Spleen (tissue), 7 donors: ENCODE data around the gene CSMD2.

Experiments
- POLR2A ChIP-seq, 3 donors: fragments of 450-650 bp; IDR thresholded peaks; one replicate each; pipeline ENCODE4 v1.5.1; 2017; ENCODE audit warnings: antibody characterized with exemption in 3 of 3, mild to moderate bottlenecking in 1 of 3
- POLR2AphosphoS5 ChIP-seq, 3 donors: sonication (generic); formaldehyde crosslinking; IDR thresholded peaks; one replicate each; pipeline ENCODE4 v1.5.1; 2017; ENCODE audit warnings: antibody characterized with exemption in 3 of 3
- TF ChIP-seq, protein P1 (sequence below), 11 experiments: fragments of 200-600 bp in 7 of 11; fragments of 450-650 bp in 4 of 11; sonication (generic) in 4 of 11; IDR thresholded peaks in 8 of 11; conservative IDR thresholded peaks in 3 of 11; 1 replicate in 7 of 11; 2 replicates in 4 of 11; pipeline versions ENCODE4 v1.4.0 to v1.8.0; 2016 to 2021; ENCODE audit warnings: antibody characterized with exemption in 11 of 11, inconsistent platforms in 4 of 11, mild to moderate bottlenecking in 1 of 11
- donor health status: DM: no; HTN: no; CAD: no; lungs with moderate emphysema.
- donor health status: DM: no; HTN: no; CAD: no.
- donor health status: DM: no; HTN: no; CAD: no.

GRCh38 chr1:33875862-33876261, 289.2 kb downstream of the CSMD2 start:
- TF ChIP-seq, protein P1, sequence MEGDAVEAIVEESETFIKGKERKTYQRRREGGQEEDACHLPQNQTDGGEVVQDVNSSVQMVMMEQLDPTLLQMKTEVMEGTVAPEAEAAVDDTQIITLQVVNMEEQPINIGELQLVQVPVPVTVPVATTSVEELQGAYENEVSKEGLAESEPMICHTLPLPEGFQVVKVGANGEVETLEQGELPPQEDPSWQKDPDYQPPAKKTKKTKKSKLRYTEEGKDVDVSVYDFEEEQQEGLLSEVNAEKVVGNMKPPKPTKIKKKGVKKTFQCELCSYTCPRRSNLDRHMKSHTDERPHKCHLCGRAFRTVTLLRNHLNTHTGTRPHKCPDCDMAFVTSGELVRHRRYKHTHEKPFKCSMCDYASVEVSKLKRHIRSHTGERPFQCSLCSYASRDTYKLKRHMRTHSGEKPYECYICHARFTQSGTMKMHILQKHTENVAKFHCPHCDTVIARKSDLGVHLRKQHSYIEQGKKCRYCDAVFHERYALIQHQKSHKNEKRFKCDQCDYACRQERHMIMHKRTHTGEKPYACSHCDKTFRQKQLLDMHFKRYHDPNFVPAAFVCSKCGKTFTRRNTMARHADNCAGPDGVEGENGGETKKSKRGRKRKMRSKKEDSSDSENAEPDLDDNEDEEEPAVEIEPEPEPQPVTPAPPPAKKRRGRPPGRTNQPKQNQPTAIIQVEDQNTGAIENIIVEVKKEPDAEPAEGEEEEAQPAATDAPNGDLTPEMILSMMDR (IDR thresholded peaks at IDR 0.05 in 8 of 11, conservative IDR thresholded peaks at IDR 0.05 in 3 of 11), result no peak
- no peak for TF ChIP-seq POLR2A (IDR thresholded peaks at IDR 0.05)
- no peak for TF ChIP-seq POLR2AphosphoS5 (IDR thresholded peaks at IDR 0.05)
